OCI-LY3 (cell line): ENCODE results near the gene RNF115.
"Not testable (repeated sequence)": the region's sequence is repeated elsewhere in the genome, so short reads cannot be mapped to it uniquely, and the experiment has no call there.

Experiments
- EZH2phosphoT487 ChIP-seq: fragments of 200-600 bp; shearing (Covaris generic); IDR thresholded peaks from 2 replicates; pipeline ENCODE4 v1.6.1; 2018; ENCODE audit warnings: antibody characterized with exemption, mixed run types, low read depth
- TF ChIP-seq, protein P1 (sequence below): fragments of 200-600, 300-600 bp; sonication (generic); IDR thresholded peaks from 2 replicates; pipeline ENCODE4 v1.5.1; 2014; ENCODE audit warnings: antibody characterized with exemption, low read length, low read depth

GRCh38 chr1:145760395-145760949 lies 63.4 kb downstream of the RNF115 start:
- TF ChIP-seq, protein P1, sequence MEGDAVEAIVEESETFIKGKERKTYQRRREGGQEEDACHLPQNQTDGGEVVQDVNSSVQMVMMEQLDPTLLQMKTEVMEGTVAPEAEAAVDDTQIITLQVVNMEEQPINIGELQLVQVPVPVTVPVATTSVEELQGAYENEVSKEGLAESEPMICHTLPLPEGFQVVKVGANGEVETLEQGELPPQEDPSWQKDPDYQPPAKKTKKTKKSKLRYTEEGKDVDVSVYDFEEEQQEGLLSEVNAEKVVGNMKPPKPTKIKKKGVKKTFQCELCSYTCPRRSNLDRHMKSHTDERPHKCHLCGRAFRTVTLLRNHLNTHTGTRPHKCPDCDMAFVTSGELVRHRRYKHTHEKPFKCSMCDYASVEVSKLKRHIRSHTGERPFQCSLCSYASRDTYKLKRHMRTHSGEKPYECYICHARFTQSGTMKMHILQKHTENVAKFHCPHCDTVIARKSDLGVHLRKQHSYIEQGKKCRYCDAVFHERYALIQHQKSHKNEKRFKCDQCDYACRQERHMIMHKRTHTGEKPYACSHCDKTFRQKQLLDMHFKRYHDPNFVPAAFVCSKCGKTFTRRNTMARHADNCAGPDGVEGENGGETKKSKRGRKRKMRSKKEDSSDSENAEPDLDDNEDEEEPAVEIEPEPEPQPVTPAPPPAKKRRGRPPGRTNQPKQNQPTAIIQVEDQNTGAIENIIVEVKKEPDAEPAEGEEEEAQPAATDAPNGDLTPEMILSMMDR = not testable (repeated sequence)
- not testable (repeated sequence) for TF ChIP-seq EZH2phosphoT487
